ENCODE data around the gene CHRNA4. TPM values are rescaled to one million over a fixed set of nuclear protein-coding genes. Genes with fewer than 3 reads are reported as not detected.

CHRNA4 gene
- total RNA-seq, 1 donor from 2014 or later = 0.63 TPM

- no peak for TF ChIP-seq CTCF (IDR thresholded peaks at IDR 0.05; ENCODE audit: unreplicated experiment)
- Mint-ChIP-seq H3K4me3 (no peak overlapping the region), H3K4me1 (peaks cover 1% of the 10 kb centered on the region), H3K36me3 (no peaks in the 10 kb centered on the region), H3K9me3 (peaks cover 4% of the 10 kb centered on the region), H3K27ac (no peak overlapping the region), H3K27me3 (ENCODE audit: low read depth) (peaks cover 42% of the 10 kb centered on the region)
- no peak for DNase-seq (ENCODE audit: low spot score in 2 of 2, unreplicated experiment in 2 of 2)
Observed at GRCh38 chr20:63296531-63297299, 64.4 kb downstream of the CHRNA4 start.

GRCh38 chr20:63295846-63296245 lies 65.3 kb downstream of the CHRNA4 start:
- no peaks in the 10 kb centered on the region for H3K9me3 Mint-ChIP-seq
- peaks cover 37% of the 10 kb centered on the region for H3K27me3 Mint-ChIP-seq (ENCODE audit: low read depth)
- no peak overlapping the region for H3K27ac Mint-ChIP-seq
- peaks cover 1% of the 10 kb centered on the region for H3K4me1 Mint-ChIP-seq
- H3K36me3 Mint-ChIP-seq = no peaks in the 10 kb centered on the region
- no peak overlapping the region for H3K4me3 Mint-ChIP-seq
- DNase-seq (ENCODE audit: low spot score in 2 of 2, unreplicated experiment in 2 of 2) = no peak
- TF ChIP-seq CTCF (IDR thresholded peaks at IDR 0.05; ENCODE audit: unreplicated experiment) = no peak

- Mint-ChIP-seq H3K36me3 (no peaks in the 10 kb centered on the region), H3K4me1 (peaks cover 1% of the 10 kb centered on the region), H3K27ac (no peak overlapping the region), H3K9me3 (no peaks in the 10 kb centered on the region), H3K4me3 (no peak overlapping the region), H3K27me3 (ENCODE audit: low read depth) (peaks cover 32% of the 10 kb centered on the region)
- DNase-seq (ENCODE audit: low spot score in 2 of 2, unreplicated experiment in 2 of 2) = no peak
- no peak for TF ChIP-seq CTCF (IDR thresholded peaks at IDR 0.05; ENCODE audit: unreplicated experiment)
Observed at GRCh38 chr20:63295422-63295821, 65.7 kb downstream of the CHRNA4 start.

GRCh38 chr20:63295018-63295417 lies 66.1 kb downstream of the CHRNA4 start:
- no peaks in the 10 kb centered on the region for H3K36me3 Mint-ChIP-seq
- H3K9me3 Mint-ChIP-seq = no peaks in the 10 kb centered on the region
- no peak overlapping the region for H3K4me3 Mint-ChIP-seq
- H3K4me1 Mint-ChIP-seq = peaks cover 1% of the 10 kb centered on the region
- no peak for DNase-seq (ENCODE audit: low spot score in 2 of 2, unreplicated experiment in 2 of 2)
- H3K27me3 Mint-ChIP-seq (ENCODE audit: low read depth) = peaks cover 28% of the 10 kb centered on the region
- TF ChIP-seq CTCF (IDR thresholded peaks at IDR 0.05; ENCODE audit: unreplicated experiment) = no peak
- no peak overlapping the region for H3K27ac Mint-ChIP-seq

- Mint-ChIP-seq H3K9me3 (no peaks in the 10 kb centered on the region), H3K4me3 (no peak overlapping the region), H3K4me1 (peaks cover 1% of the 10 kb centered on the region), H3K27me3 (ENCODE audit: low read depth) (peaks cover 28% of the 10 kb centered on the region), H3K36me3 (no peaks in the 10 kb centered on the region), H3K27ac (no peak overlapping the region)
- no peak for DNase-seq (ENCODE audit: low spot score in 2 of 2, unreplicated experiment in 2 of 2)
- TF ChIP-seq CTCF (IDR thresholded peaks at IDR 0.05; ENCODE audit: unreplicated experiment) = no peak
Observed at GRCh38 chr20:63294536-63294900, 66.6 kb downstream of the CHRNA4 start.

Data from mesothelial cell of epicardium (in vitro differentiated cells).